AG20443 (cell line): ENCODE measurements around the gene FMNL1.

Experiments
- DNase-seq: peaks from one replicate; pipeline ENCODE4 v3.0.0; 2012; ENCODE audit warnings: low spot score, mixed read lengths

Gene FMNL1

DNA sequence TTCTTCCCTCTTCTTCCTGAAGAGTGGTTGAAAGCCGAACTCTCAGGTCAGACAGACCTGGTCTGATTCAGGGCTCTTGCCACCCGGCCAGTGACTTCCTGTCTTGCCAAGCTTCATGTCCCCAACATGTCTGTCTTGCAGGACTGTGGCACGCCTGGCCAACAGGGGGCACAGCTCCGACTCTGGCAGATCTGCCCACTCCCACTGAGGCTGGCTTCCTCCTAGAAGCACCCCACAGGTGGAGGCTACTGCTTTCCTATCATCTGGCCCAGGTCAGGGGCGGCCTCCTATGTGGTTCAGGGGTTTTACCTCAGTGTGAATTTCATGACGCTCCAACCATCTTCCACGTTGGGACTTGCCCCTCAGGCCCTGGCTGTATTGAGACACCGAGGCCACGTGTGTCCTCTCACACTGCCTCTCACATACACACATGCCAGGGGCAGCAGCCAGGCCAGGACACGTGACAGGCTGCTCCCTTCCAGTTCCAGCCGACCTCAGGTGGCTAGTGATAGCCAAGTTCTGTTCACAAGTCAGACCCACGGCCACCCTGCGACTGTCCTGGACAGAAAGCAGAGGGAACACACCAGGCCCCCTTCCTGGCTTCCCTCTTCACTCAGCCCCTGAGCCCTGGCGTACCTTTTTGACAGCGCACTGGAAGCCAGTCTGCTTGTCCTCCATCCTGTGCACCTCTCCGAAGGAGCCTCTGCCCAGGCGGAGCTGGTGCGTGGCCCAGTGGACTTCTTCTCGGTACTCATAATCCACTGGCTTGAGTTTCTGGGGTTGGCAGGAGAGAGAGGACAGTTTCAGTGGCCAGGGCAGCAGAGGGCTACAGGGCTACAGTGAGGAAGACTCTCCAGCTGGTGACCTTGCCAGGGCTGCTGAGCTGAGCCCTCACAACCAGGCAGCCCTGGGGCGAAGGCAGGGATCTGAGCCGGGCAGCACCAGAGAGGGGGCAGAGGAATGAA is 62.8 kb downstream of the FMNL1 start:
- DNase-seq = no peak

DNA sequence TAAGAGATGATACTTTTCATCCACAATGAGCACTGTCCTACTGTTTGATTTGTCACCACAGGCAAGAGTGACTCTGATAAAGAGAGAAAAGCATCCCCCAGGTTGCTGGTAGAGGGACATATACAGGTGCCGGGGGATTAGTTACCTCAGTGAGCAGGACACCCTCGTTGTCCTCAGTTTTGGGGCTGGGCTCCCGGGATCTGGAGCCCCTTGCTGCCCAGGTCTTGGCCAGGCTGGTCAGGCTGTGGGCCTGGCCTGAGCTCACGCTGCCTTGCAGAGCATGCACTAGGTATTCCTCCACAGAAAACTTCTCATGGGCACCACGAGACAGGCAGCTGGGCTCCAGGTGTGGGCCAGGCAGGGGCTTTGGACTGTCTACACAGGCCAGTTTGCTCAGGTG is 64.6 kb downstream of the FMNL1 start:
- no peak for DNase-seq

DNA sequence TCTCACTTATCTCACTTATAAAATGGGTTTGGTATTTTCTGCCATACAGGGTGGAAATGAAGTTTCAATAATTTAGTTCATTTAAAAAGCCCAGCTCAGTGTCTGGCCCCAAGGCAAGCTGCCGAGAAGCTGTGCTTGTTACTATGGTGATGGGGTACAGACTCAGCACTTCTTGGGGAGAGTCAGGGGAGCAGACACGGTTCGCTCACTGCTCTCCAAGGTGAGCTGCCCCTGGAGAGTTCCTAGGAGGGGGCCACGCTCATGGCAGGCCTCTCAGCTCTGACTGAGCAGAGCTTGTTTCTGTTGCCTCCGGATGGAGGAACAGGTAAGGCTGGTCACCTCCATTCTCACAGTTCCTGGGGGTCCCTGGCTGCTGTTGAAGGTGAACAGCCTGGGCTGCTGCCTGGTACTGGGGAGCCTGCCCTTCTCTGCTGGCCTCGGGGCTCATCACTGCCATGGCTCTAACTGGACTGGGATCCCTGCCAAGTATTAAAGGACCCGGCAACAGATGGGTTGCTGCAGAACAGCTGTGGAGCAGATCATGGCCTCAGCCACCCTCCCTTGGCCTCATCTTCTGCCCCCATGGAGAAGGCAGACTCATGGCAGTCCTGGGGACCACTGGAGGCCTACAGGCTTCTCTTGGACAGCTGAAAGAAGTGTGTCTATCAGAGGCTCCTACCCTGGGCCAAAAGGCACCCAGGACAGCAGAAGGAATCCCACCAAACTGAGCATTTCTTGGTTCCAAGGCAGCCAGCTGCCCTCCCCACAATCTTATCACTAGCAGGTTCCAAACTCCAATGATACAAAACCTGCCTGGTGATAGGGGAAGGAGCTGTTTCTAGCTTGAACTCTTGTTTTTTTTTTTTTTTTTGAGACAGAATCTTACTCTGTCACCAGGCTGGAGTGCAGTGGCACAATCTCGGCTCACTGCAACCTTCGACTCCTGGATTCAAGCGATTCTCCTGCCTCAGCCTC is 66.1 kb downstream of the FMNL1 start:
- DNase-seq = no peak

- DNase-seq = no peak
Measured at GRCh38 chr17:45288825-45289224, 67.1 kb downstream of the FMNL1 start.

GRCh38 chr17:45289301-45290268 is 67.9 kb downstream of the FMNL1 start:
- no peak for DNase-seq

- DNase-seq = no peak
Measured at GRCh38 chr17:45290269-45290765, 68.6 kb downstream of the FMNL1 start.

GRCh38 chr17:45291171-45291805 is 69.6 kb downstream of the FMNL1 start:
- no peak for DNase-seq

GRCh38 chr17:45292696-45293412 is 71.2 kb downstream of the FMNL1 start:
- DNase-seq = no peak

DNA sequence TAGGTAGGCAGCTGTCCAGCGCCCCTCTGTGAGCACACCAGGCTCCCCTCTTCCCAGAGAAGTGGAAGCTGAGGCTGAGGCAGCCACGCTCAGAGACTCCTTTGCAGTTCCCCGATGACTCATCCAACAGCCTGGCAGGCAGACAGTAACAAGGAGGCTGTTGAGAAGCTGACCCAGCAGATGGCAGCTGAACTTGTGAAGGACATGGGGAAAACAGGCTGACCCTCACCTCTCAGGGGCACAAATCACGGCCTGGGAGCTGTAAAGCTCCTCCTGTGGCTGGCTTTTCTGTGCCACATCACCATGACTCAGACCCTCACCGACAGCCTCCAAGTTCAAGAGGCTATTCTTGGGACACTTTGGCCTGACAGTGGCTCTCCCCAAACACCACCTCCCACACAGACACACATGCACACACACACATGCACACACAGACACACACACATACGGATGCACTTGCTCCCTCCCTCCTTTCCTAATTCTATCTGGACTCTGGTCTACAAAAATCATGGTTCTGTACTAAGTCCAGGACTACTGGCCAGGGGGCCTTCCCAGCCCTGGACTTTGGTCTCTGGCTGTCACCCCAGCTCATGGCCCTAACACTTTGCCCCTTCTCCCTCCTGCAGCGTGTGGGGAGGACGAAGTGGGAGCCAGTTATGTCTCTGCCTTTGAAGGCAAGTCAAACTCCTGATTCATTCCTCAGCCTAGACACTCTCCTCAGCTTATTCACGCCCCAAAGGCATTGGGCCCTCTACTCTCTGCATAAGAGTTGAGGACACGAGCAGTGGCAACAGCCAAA is 71.9 kb downstream of the FMNL1 start:
- peak; percentile 89 for DNase-seq

DNA sequence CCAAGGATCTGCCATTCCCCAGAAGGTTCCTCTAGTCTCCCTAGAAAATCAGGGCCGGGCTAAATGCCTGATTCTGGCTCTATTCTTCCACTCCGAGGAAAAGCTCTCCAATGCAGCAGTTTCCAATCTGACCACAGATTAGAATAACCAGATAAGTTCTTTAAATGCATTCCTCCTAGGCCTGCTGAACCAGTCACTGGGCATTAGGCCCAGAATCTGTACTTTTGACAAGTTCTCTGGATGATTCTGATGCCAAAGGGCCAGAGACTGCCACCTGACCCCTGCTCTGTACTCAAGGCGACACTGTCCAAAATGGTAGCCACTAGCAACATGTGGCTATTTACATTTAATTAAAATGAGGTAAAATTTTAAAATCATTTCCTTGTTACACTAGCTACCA is 72.8 kb downstream of the FMNL1 start:
- DNase-seq = peak; percentile 79

- peak; percentile 24 for DNase-seq
Measured at GRCh38 chr17:45296003-45296832, 74.5 kb downstream of the FMNL1 start.

DNA sequence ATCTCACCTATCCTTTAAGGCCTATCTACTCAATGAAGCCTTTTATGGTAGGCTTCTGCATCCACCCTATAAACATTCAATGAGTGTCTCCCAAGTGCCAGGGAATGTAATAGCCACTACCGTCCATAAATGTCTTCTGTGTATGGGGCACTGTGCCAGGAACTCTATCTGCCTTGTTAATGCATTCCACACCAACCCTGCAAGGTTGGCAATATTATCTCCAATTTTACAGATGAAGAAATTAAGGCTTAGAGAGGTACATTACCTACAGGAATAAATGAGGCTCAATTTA is 75.1 kb downstream of the FMNL1 start:
- no peak for DNase-seq
